ENCODE data around the gene ADCY9. TPM values are rescaled to one million over a fixed set of nuclear protein-coding genes. Genes with fewer than 3 reads are reported as not detected.

ADCY9 gene
- polyA plus RNA-seq, 1 experiment = 16.0 TPM

DNA sequence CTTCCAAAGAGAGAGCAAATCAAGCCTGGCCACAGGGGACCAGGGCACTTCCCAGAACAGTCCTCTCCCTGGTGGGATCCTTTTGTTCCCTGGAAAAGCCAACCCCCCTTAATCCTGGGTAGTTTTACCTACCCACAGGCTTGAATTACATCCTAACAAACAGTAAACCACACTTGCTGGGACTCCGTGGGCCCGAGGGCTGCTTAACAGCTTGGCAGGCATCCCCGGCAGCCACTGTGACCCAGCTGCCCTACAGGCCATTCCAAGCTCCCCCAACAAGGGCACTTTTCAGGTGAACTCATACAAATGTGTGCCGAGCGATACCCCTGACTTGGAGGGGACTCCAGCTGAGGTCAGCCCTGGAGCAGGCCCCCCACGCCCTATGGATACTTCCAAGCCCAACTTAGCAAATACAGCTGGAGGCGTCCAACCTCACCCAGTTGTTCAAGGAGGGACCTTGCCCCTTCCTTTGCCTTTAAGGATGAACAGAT, 26.4 kb downstream of the ADCY9 start:
- no peak for DNase-seq (ENCODE audit: low read depth, low spot score)
- TF ChIP-seq, protein P1, sequence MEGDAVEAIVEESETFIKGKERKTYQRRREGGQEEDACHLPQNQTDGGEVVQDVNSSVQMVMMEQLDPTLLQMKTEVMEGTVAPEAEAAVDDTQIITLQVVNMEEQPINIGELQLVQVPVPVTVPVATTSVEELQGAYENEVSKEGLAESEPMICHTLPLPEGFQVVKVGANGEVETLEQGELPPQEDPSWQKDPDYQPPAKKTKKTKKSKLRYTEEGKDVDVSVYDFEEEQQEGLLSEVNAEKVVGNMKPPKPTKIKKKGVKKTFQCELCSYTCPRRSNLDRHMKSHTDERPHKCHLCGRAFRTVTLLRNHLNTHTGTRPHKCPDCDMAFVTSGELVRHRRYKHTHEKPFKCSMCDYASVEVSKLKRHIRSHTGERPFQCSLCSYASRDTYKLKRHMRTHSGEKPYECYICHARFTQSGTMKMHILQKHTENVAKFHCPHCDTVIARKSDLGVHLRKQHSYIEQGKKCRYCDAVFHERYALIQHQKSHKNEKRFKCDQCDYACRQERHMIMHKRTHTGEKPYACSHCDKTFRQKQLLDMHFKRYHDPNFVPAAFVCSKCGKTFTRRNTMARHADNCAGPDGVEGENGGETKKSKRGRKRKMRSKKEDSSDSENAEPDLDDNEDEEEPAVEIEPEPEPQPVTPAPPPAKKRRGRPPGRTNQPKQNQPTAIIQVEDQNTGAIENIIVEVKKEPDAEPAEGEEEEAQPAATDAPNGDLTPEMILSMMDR (IDR thresholded peaks at IDR 0.05; ENCODE audit: low read depth, low read length) = no peak
- no peak overlapping the region for H3K4me3 ChIP-seq (ENCODE audit: low read depth, low read length)
- H3K9me3 ChIP-seq (ENCODE audit: control insufficient read depth, insufficient read depth, low read length) = no peaks in the 10 kb centered on the region
- ChIA-PET CTCF (interaction anchor here (1.7 kb wide), 1 partner anchor 164 kb away, joined by 10 read pairs; no protein-coding TSS in a partner anchor), POLR2A (no interaction called here)
- H3K27me3 ChIP-seq (ENCODE audit: control insufficient read depth, insufficient read depth, low read length) = no peaks in the 10 kb centered on the region
- no peak overlapping the region for H3K27ac ChIP-seq (ENCODE audit: low read depth, low read length)

DNA sequence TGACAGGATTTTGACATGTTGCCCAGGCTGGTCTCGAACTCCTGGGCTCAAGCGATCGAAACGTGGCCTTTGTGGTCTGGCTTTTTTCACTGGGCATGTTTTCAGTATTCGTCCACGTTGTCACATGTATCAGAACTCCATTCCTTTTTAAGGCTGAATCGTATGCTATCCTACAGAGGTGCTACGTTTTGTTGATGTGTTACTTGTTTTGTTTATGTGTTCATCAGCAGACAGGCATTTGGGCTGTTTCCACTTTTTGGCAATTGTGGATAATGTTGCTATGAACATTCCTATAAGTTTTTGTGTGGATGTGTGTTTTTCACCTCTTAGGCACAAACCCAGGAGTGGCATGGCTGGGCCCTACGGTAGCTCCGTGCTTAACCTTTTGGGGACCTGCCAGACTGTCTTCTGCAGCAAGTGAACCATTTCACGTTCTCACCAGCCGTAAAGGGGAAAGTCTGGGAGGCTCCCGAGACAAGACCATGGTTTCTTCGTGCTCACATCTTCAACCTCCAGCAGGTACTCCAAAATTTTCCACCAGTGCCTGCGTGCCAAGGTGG, 26.9 kb downstream of the ADCY9 start:
- H3K27me3 ChIP-seq (ENCODE audit: control insufficient read depth, insufficient read depth, low read length) = no peaks in the 10 kb centered on the region
- TF ChIP-seq, protein P1 (IDR thresholded peaks at IDR 0.05; ENCODE audit: low read depth, low read length) = no peak
- H3K27ac ChIP-seq (ENCODE audit: low read depth, low read length) = no peak overlapping the region
- no peaks in the 10 kb centered on the region for H3K9me3 ChIP-seq (ENCODE audit: control insufficient read depth, insufficient read depth, low read length)
- no peak for DNase-seq (ENCODE audit: low read depth, low spot score)
- ChIA-PET POLR2A (no interaction called here), CTCF (interaction anchor here (1.7 kb wide), 1 partner anchor 165 kb away, joined by 10 read pairs; no protein-coding TSS in a partner anchor)
- H3K4me3 ChIP-seq (ENCODE audit: low read depth, low read length) = no peak overlapping the region

DNA sequence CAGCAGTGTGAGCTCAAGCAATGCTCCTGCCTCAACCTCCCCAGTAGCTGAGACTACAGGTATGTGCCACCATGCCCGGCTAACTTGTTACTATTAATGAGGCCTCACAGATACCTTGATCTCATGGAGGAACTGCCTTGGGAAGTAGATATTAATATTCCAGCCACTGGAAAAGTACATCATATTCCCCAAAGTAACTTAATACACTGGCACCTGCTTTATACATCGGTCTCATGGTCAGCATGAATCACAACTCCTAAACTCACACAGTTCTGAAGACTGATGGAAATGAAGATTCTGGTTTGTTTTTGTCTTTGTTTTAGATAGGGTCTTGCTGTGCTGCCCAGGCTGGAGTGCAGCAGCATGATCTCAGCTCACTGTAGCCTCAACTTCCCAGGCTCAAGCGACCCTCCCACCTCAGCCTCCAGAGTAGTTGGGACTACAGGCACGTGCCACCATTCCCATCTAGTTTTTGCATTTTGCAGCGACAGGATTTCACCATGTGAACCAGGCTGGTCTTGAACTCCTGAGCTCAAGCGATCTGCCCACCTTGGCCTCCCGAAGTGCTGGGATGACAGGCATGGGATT, 28.2 kb downstream of the ADCY9 start:
- no peak overlapping the region for H3K4me3 ChIP-seq (ENCODE audit: low read depth, low read length)
- no peaks in the 10 kb centered on the region for H3K27me3 ChIP-seq (ENCODE audit: control insufficient read depth, insufficient read depth, low read length)
- TF ChIP-seq, protein P1 (IDR thresholded peaks at IDR 0.05; ENCODE audit: low read depth, low read length) = no peak
- no peak overlapping the region for H3K27ac ChIP-seq (ENCODE audit: low read depth, low read length)
- POLR2A ChIA-PET = no interaction called here
- CTCF ChIA-PET = interaction anchor here (0.6 to 1.0 kb wide), 3 partner anchors 9 to 166 kb away, joined by 3 read pairs; no protein-coding TSS in a partner anchor
- H3K9me3 ChIP-seq (ENCODE audit: control insufficient read depth, insufficient read depth, low read length) = peaks cover 3% of the 10 kb centered on the region; the same call in 1 of the 2 replicates
- DNase-seq (ENCODE audit: low read depth, low spot score) = no peak

DNA sequence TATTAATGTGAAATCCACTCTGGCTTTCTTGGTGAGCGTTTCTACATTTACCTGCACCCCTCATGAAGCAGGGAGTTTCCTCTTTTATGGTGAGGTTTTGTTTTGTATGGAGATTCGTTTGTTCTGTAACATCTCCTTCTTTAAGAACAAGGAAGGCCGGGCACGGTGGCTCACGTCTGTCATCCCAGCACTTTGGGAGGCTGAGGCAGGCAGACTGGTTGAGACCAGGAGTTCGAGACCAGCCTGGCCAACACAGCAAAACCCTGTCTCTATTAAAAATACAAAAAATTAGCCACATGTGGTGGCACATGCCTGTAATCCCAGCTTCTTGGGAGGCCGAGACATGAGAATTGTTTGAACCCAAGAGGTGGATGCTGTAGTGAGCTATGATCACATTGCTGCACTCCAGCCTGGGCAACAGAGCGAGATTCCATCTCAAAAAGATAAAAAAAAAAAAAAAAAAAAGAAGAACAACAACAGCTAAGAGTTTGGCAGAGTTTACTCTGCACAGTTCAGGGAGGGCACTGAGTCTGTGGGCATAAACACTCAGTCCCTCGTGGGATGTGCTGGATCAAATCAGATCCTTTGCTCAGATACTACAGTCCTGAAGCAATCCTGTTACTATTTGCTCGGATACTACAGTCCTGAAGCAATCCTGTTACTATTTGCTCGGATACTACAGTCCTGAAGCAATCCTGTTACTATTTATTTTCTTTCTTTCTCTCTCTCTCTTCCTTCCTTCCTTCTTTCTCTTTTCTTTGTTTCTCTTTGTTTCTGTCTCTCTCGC, 28.9 kb downstream of the ADCY9 start:
- ChIA-PET POLR2A (interaction anchor here (0.7 kb wide), 1 partner anchor 282 kb away, joined by 3 read pairs; no protein-coding TSS in a partner anchor), CTCF (interaction anchor here (0.6 to 1.0 kb wide), 2 partner anchors 10 to 167 kb away, joined by 3 read pairs; no protein-coding TSS in a partner anchor)
- DNase-seq (ENCODE audit: low read depth, low spot score) = no peak
- no peak overlapping the region for H3K27ac ChIP-seq (ENCODE audit: low read depth, low read length)
- no peak overlapping the region for H3K4me3 ChIP-seq (ENCODE audit: low read depth, low read length)
- peaks cover 3% of the 10 kb centered on the region; the same call in 1 of the 2 replicates for H3K9me3 ChIP-seq (ENCODE audit: control insufficient read depth, insufficient read depth, low read length)
- TF ChIP-seq, protein P1 (IDR thresholded peaks at IDR 0.05; ENCODE audit: low read depth, low read length) = no peak
- H3K27me3 ChIP-seq (ENCODE audit: control insufficient read depth, insufficient read depth, low read length) = no peaks in the 10 kb centered on the region

All from AG04450 (cell line).